MCF 10A (cell line): ENCODE data around the gene FAM210B. TPM values are rescaled to one million over a fixed set of nuclear protein-coding genes. Genes with fewer than 3 reads are reported as not detected.

ENCODE experiments used
- BruUV-seq: library from RNA; stranded (reverse); fragments of 400-500 nt; replicated peaks from 2 replicates; lab custom pipeline; 2021; lab: Mats Ljungman, UMichigan
- CTCF ChIA-PET: fragments of 300-600 bp; sonication (Branson Sonifier 250); formaldehyde crosslinking; extraction: SDS; loops from one replicate; lab custom pipeline; 2021; ENCODE audit warnings: antibody characterized with exemption, inconsistent platforms; lab: Yijun Ruan, JAX
- POLR2A ChIA-PET: fragments of 300-600, 350-650 bp; sonication (Branson Sonifier 250); formaldehyde crosslinking; extraction: SDS; loops from one replicate; lab custom pipeline; 2020; ENCODE audit warnings: antibody characterized with exemption, inconsistent platforms; lab: Yijun Ruan, JAX
- DNase-seq: peaks from one replicate; pipeline ENCODE4 v3.0.0-alpha.2; 2018; ENCODE audit not compliant: unreplicated experiment
- H3K27ac Mint-ChIP-seq: one replicate; pipeline ENCODE4 v1.8.0; 2022; ENCODE audit warnings: mild to moderate bottlenecking, low read depth, mixed read lengths; ENCODE audit not compliant: unreplicated experiment
- H3K27me3 Mint-ChIP-seq: one replicate; pipeline ENCODE4 v1.8.0; 2022; ENCODE audit warnings: mixed read lengths; ENCODE audit not compliant: insufficient read depth, unreplicated experiment
- H3K36me3 Mint-ChIP-seq: one replicate; pipeline ENCODE4 v1.8.0; 2022; ENCODE audit warnings: mild to moderate bottlenecking, moderate library complexity, mixed read lengths; ENCODE audit not compliant: insufficient read depth, unreplicated experiment
- H3K4me1 Mint-ChIP-seq: one replicate; pipeline ENCODE4 v1.8.0; 2022; ENCODE audit warnings: mixed read lengths; ENCODE audit not compliant: insufficient read depth, unreplicated experiment
- H3K4me3 Mint-ChIP-seq: one replicate; pipeline ENCODE4 v1.8.0; 2022; ENCODE audit warnings: mild to moderate bottlenecking, moderate library complexity, mixed read lengths; ENCODE audit not compliant: unreplicated experiment
- H3K9me3 Mint-ChIP-seq: one replicate; pipeline ENCODE4 v1.8.0; 2022; ENCODE audit warnings: mixed read lengths; ENCODE audit not compliant: unreplicated experiment
- CTCF ChIP-seq: fragments of 200-600 bp; IDR thresholded peaks from one replicate; pipeline ENCODE4 v1.8.0; 2022; ENCODE audit warnings: antibody characterized with exemption, mild to moderate bottlenecking; ENCODE audit not compliant: unreplicated experiment
- intact Hi-C: fragments of 100-400 bp; cut with micrococcal nuclease; formaldehyde crosslinking; loops from 2 replicates; pipeline ENCODE4 v1.14.1; 2022
- total RNA-seq: library from RNA; stranded (reverse); gene quantifications from 2 replicates; pipeline ENCODE4 v1.2.3, GENCODE V29; 2022

FAM210B gene
- total RNA-seq, 1 experiment from 2014 or later: 38.2 TPM

DNA sequence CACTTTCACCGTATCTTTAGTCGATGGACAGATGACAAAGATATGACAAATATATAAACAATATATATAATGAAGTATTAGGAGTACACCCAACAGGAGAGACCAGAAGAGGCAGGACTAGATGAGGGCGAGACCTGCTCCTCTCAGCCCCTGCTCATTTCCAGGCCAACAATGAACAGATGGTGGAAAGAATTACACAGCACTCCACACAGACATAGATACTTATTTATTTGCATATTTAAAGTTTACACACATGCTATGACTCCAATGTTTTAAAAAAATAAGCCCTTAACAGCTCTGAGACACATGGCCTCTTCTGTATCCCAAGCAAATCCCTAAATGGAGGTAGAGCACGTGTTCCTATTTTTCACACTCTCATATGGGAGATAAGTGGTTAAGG lies 10.4 kb downstream of the FAM210B start:
- Mint-ChIP-seq H3K27ac (no peak overlapping the region), H3K4me3 (no peak overlapping the region), H3K9me3 (no peaks in the 10 kb centered on the region), H3K4me1 (no peaks in the 10 kb centered on the region), H3K27me3 (no peaks in the 10 kb centered on the region), H3K36me3 (peaks cover 54% of the 10 kb centered on the region)
- no peak for DNase-seq
- CTCF ChIA-PET: interaction anchor here (0.5 to 10.1 kb wide), 4 partner anchors 9 to 120 kb away, joined by 3 to 84 read pairs (median 4); partner anchors contain the start of gene FAM210B
- POLR2A ChIA-PET: interaction anchor here (0.7 to 2.6 kb wide), 3 partner anchors 10 to 217 kb away, joined by 3 to 13 read pairs (median 4); partner anchors contain the start of genes AURKA, CSTF1 and FAM210B
- intact Hi-C loops: no loop called here
- no TSS peak for BruUV-seq
- no peak for TF ChIP-seq CTCF

- intact Hi-C loops: no loop called here
- H3K36me3 Mint-ChIP-seq: peaks cover 39% of the 10 kb centered on the region
- no peak overlapping the region for H3K27ac Mint-ChIP-seq
- H3K4me3 Mint-ChIP-seq: no peak overlapping the region
- no peaks in the 10 kb centered on the region for H3K9me3 Mint-ChIP-seq
- DNase-seq: no peak
- no peak for TF ChIP-seq CTCF
- ChIA-PET CTCF (interaction anchor here (0.6 to 10.1 kb wide), 6 partner anchors 12 to 1715 kb away, joined by 3 to 84 read pairs (median 10); partner anchors contain the start of genes AURKA, CSTF1, FAM210B and MC3R), POLR2A (interaction anchor here (0.6 to 6.8 kb wide), 4 partner anchors 10 to 98 kb away, joined by 3 to 115 read pairs (median 9); partner anchors contain the start of gene FAM210B)
- peaks cover 14% of the 10 kb centered on the region for H3K4me1 Mint-ChIP-seq
- H3K27me3 Mint-ChIP-seq: no peaks in the 10 kb centered on the region
- BruUV-seq: no TSS peak
Observed at GRCh38 chr20:56371977-56372376, 13.2 kb downstream of the FAM210B start.

- no peak for DNase-seq
- intact Hi-C loops: no loop called here
- BruUV-seq: no TSS peak
- no peak overlapping the region for H3K4me3 Mint-ChIP-seq
- TF ChIP-seq CTCF: no peak
- peaks cover 38% of the 10 kb centered on the region for H3K36me3 Mint-ChIP-seq
- no peaks in the 10 kb centered on the region for H3K9me3 Mint-ChIP-seq
- no peak overlapping the region for H3K27ac Mint-ChIP-seq
- CTCF ChIA-PET: interaction anchor here (0.9 to 10.1 kb wide), 8 partner anchors 12 to 204 kb away, joined by 3 to 84 read pairs (median 6); partner anchors contain the start of genes AURKA, CSTF1, FAM210B and MC3R
- POLR2A ChIA-PET: interaction anchor here (1.4 to 6.8 kb wide), 5 partner anchors 11 to 88 kb away, joined by 4 to 115 read pairs (median 14); partner anchors contain the start of genes AURKA, CSTF1 and FAM210B
- peaks cover 14% of the 10 kb centered on the region for H3K4me1 Mint-ChIP-seq
- H3K27me3 Mint-ChIP-seq: no peaks in the 10 kb centered on the region
Observed at GRCh38 chr20:56372850-56373249, 14.1 kb downstream of the FAM210B start.

- Mint-ChIP-seq H3K4me1 (peaks cover 14% of the 10 kb centered on the region), H3K27me3 (no peaks in the 10 kb centered on the region), H3K9me3 (no peaks in the 10 kb centered on the region), H3K4me3 (peak overlapping the region; percentile 46), H3K36me3 (peaks cover 37% of the 10 kb centered on the region), H3K27ac (peak overlapping the region; percentile 78)
- intact Hi-C loops: no loop called here
- DNase-seq: peak; percentile 93
- ChIA-PET POLR2A (interaction anchor here (0.6 to 6.8 kb wide), 16 partner anchors 8 to 1849 kb away, joined by 3 to 115 read pairs (median 4); partner anchors contain the start of genes AURKA, CSTF1, FAM210B and MC3R), CTCF (interaction anchor here (0.5 to 10.1 kb wide), 12 partner anchors 11 to 1706 kb away, joined by 3 to 84 read pairs (median 4); partner anchors contain the start of genes AURKA, CSTF1, FAM210B and MC3R)
- BruUV-seq: no TSS peak
- TF ChIP-seq CTCF: no peak
Observed at GRCh38 chr20:56373942-56374341, 15.2 kb downstream of the FAM210B start.
